Measurements from ENCODE around the gene TAF8.

- TF ChIP-seq CTCF (IDR thresholded peaks at IDR 0.05 in 4 of 5, conservative IDR thresholded peaks at IDR 0.05 in 1 of 5) (no peak), POLR2A (IDR thresholded peaks at IDR 0.05) (no peak)
These were observed 85.4 kb downstream of the TAF8 start for GRCh38 chr6:42135722-42136121.
